T-helper 1 cell (primary cell): ENCODE results near the gene GFOD2.

ENCODE experiments used
- DNase-seq, 5 donors: peaks; one replicate each; pipeline ENCODE4 v3.0.0-alpha.2; 2012 to 2020

GFOD2 gene

GRCh38 chr16:67637625-67638024, 81.5 kb downstream of the GFOD2 start:
- no peak for DNase-seq

DNA sequence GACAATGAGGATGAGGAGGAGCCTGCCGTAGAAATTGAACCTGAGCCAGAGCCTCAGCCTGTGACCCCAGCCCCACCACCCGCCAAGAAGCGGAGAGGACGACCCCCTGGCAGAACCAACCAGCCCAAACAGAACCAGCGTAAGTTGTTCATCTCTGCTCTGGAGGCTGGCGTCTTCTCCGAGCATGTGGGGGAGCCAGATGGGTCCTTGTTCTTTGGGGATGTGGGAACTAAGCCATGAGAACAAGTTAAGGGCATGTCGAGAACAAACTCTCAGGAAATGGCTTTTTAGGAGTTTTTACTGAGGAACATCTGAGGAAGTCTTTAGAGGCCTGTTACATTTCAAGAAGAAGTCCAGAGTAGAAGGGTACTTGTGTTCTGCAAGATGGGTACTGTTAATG, 82.4 kb downstream of the GFOD2 start:
- DNase-seq, result no peak

- DNase-seq, result no peak
Observed at GRCh38 chr16:67632415-67633172, 86.5 kb downstream of the GFOD2 start.

DNA sequence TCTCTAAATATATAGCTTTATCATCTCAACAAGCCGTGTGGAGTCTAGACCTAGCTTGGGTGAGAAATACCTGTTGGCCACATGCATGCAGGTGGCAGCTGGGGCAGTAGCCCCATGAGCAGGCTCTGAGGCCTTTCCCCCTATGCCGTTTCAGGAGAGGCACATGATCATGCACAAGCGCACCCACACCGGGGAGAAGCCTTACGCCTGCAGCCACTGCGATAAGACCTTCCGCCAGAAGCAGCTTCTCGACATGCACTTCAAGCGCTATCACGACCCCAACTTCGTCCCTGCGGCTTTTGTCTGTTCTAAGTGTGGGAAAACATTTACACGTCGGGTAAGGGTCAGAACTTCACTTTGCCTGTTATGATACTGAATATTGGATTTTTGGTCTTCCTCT, 90.9 kb downstream of the GFOD2 start:
- DNase-seq, result no peak
